ENCODE data around the gene LIN9. TPM values are rescaled to one million over a fixed set of nuclear protein-coding genes. Genes with fewer than 3 reads are reported as not detected.
A peak's percentile ranks its signal among the peaks of the same experiment; 100 is the strongest.
"Not testable (repeated sequence)": the region's sequence is repeated elsewhere in the genome, so short reads cannot be mapped to it uniquely, and the experiment has no call there.

Gene LIN9
- total RNA-seq, 6 donors from 2014 or later: 1.00 to 6.2 (median 3.7) TPM

DNA sequence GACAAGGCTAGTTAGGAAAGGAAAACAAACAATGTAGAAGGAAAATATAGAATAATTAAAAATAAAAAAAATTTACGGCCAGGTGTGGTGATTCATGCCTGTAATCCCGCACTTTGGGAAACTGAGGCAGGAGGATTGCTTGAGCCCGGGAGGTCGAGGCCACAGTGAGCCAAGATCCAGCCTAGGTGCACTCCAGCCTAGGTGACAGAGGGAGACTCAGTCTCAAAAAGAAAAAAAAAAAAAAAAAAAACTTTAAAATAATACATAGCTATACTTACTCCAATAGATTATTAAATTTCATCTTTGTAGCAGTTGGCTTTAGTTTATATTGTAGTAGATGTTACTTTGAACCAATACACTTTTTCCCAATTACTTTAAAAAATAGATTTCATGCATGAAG, 32.0 kb downstream of the LIN9 start:
- TF ChIP-seq POLR2AphosphoS5 (IDR thresholded peaks at IDR 0.05) (no peak), EP300 (IDR thresholded peaks at IDR 0.05) (no peak)
- TF ChIP-seq, protein P1, sequence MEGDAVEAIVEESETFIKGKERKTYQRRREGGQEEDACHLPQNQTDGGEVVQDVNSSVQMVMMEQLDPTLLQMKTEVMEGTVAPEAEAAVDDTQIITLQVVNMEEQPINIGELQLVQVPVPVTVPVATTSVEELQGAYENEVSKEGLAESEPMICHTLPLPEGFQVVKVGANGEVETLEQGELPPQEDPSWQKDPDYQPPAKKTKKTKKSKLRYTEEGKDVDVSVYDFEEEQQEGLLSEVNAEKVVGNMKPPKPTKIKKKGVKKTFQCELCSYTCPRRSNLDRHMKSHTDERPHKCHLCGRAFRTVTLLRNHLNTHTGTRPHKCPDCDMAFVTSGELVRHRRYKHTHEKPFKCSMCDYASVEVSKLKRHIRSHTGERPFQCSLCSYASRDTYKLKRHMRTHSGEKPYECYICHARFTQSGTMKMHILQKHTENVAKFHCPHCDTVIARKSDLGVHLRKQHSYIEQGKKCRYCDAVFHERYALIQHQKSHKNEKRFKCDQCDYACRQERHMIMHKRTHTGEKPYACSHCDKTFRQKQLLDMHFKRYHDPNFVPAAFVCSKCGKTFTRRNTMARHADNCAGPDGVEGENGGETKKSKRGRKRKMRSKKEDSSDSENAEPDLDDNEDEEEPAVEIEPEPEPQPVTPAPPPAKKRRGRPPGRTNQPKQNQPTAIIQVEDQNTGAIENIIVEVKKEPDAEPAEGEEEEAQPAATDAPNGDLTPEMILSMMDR (IDR thresholded peaks at IDR 0.05): no peak
- ATAC-seq (ENCODE audit: low FRiP score in 2 of 2): no peak
- no peaks in the 10 kb centered on the region for H3K9me3 ChIP-seq

DNA sequence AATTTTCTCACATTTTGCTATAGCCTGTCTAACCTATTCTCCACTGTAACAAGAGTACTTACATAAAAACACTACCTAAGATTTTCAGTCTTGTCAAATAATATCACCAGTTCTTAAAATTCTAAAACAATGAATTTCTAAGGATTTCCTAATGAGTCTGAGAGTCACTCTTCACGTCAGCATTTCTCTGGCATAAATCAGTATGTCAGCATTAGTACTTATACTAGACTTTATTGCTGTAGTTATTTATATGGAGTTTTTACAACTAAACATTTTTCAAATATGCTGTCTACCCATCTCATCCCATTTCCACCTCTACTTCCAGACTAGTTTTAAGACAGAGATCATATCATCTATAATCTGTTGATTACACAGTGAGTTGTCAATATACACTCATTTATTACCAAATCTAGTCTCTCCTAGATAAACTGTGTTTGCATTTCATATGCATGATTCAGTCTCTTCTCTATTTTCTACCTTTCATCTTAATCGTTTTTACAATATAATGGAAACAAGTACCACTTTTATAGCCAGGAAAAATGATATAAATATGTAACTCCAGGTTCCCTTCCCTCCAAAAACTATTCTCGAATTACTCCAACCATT, 32.8 kb downstream of the LIN9 start:
- ATAC-seq (ENCODE audit: low FRiP score in 2 of 2): no peak
- TF ChIP-seq POLR2A (IDR thresholded peaks at IDR 0.05) (no peak), EP300 (IDR thresholded peaks at IDR 0.05) (no peak), POLR2AphosphoS5 (IDR thresholded peaks at IDR 0.05) (no peak)
- TF ChIP-seq, protein P1 (IDR thresholded peaks at IDR 0.05): no peak
- 83 to 87% methylated on average over 3 of the region's 3 CpGs for WGBS, 2 donors

More for the DNA sequence above, 32.0 kb downstream of the LIN9 start:
- no peaks in the 10 kb centered on the region for H3K36me3 ChIP-seq
- no peaks in the 10 kb centered on the region for H3K27me3 ChIP-seq
- H3K27ac ChIP-seq: no peak overlapping the region
- WGBS, 2 donors: 96 to 97% methylated on average over 4 of the region's 4 CpGs
- DNase-seq: no peak
- peaks cover 0 to 3% (median 0%) of the 10 kb centered on the region in 4 donors for H3K4me1 ChIP-seq
- no peak overlapping the region for H3K4me3 ChIP-seq

DNA sequence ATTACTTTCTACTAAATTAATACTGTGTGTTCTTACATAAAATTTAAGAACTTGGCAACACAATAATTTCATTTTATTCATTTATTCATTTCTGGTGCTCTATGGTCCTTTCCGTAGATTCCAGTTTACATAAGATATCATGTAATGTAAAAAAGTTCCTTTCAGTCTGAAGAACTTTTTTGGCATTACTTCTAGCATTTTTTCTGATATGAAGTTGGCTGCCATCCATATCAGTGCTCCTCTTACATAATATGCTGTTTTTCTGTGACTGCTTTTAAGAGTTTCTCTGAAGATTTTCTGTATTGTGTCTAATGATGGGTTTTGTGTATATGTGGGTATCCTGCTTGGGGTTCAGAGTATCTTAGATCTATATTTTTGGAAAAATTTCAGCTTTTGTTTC, 34.8 kb downstream of the LIN9 start:
- Histone ChIP-seq H3K4me3 (no peak overlapping the region), H3K9me3 (no peaks in the 10 kb centered on the region), H3K27ac (peak overlapping the region in 1 of 4 donors; percentile 38), H3K36me3 (no peaks in the 10 kb centered on the region), H3K27me3 (no peaks in the 10 kb centered on the region), H3K4me1 (peaks cover 0 to 3% (median 0%) of the 10 kb centered on the region in 4 donors)
- 50 to 63% methylated on average over 1 of the region's 1 CpG for WGBS, 2 donors
- ATAC-seq (ENCODE audit: low FRiP score in 2 of 2): no peak
- no peak for DNase-seq
- TF ChIP-seq POLR2A (IDR thresholded peaks at IDR 0.05): no peak
- TF ChIP-seq POLR2AphosphoS5 (IDR thresholded peaks at IDR 0.05): no peak
- TF ChIP-seq EP300 (IDR thresholded peaks at IDR 0.05): no peak
- TF ChIP-seq, protein P1 (IDR thresholded peaks at IDR 0.05): no peak

More for the DNA sequence above, 32.8 kb downstream of the LIN9 start:
- H3K27me3 ChIP-seq: no peaks in the 10 kb centered on the region
- H3K4me1 ChIP-seq: peaks cover 0 to 3% (median 0%) of the 10 kb centered on the region in 4 donors
- DNase-seq: no peak
- no peak overlapping the region for H3K27ac ChIP-seq
- H3K36me3 ChIP-seq: no peaks in the 10 kb centered on the region
- no peaks in the 10 kb centered on the region for H3K9me3 ChIP-seq
- no peak overlapping the region for H3K4me3 ChIP-seq

DNA sequence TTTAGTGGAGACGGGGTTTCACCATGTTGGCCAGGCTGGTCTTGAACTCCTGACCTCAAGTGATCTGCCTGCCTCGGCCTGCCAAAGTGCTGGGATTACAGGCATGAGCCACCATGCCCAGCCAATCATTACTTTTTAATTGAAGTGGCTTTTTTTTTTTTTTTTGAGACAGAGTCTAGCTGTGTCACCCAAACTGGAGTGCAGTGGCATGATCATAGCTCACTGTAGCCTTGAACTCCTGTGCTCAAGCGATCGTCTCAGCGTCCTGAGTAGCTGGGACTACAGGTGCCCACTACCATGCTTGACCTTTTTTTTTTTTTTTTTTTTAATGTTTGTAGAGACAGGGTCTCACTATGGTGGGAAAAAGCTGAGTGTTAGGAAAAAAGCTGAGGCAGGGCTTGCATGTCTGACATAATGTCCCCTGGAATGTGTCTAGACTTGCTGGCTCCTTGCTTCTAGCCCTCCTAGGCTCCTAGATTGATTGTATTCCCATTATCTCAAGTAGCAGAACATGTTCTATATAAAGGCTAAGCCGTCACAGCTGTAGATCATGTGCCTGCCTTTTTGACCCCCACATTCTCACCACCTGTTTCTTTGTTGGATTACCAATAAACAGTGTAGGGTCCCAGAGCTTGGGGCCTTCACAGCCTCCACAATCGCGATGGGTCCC, 36.6 kb downstream of the LIN9 start:
- H3K4me3 ChIP-seq, DNase-seq, H3K4me1 ChIP-seq, H3K9me3 ChIP-seq, H3K36me3 ChIP-seq, H3K27me3 ChIP-seq, H3K27ac ChIP-seq: not testable (repeated sequence)
- 71 to 75% methylated on average over 7 to 8 of the region's 8 CpGs for WGBS, 2 donors
- peak in 1 of 2 donors; percentile 62 for ATAC-seq (ENCODE audit: low FRiP score in 2 of 2)

DNA sequence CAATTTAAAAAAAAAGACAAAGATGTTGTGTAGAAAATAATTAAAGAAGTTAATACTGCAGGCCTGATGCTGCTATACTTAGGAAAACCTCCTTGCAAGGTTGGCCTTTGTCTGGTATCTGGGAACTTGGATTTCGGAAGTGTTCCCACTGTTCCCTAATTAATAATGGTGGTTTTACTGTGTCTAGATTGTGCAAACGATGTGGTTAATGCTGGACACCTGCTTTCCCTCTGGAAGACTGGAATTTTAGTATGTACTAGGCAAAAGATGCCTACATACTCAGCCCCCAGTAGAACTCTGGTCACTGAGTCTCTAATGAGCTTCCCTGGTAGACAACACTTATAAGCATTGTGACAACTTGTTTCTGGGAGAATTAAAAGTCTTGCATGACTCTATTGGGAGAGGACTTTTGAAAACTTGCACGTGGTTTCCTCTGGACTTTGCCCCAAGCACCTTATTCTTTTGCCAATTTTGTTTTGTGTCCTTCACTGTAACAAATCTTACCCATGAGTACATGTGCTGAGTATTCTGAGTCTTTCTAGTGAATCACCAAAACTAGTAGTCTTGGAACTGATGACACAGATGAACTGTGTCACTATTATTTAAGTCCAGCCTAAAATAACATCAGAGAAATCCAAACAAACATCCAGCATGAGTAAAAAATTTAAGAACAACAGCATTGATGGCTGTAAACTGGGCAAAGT, 40.4 kb downstream of the LIN9 start:
- DNase-seq: no peak
- H3K27me3 ChIP-seq: no peaks in the 10 kb centered on the region

More for the DNA sequence above, 40.4 kb downstream of the LIN9 start:
- Histone ChIP-seq H3K4me1 (peaks cover 0 to 3% (median 0%) of the 10 kb centered on the region in 4 donors), H3K9me3 (no peaks in the 10 kb centered on the region), H3K4me3 (no peak overlapping the region), H3K27ac (no peak overlapping the region), H3K36me3 (no peaks in the 10 kb centered on the region)
- no peak for TF ChIP-seq POLR2AphosphoS5 (IDR thresholded peaks at IDR 0.05)
- no peak for ATAC-seq (ENCODE audit: low FRiP score in 2 of 2)
- WGBS, 2 donors: 77% methylated on average over 3 of the region's 3 CpGs

All from upper lobe of left lung (tissue), 6 donors.